ENCODE measurements around the gene GAGE12J. TPM values are rescaled to one million over a fixed set of nuclear protein-coding genes. Genes with fewer than 3 reads are reported as not detected.
"Not testable (repeated sequence)": the region's sequence is repeated elsewhere in the genome, so short reads cannot be mapped to it uniquely, and the experiment has no call there.

The GAGE12J gene, protein sequence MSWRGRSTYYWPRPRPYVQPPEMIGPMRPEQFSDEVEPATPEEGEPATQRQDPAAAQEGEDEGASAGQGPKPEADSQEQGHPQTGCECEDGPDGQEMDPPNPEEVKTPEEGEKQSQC
- not detected for total RNA-seq

DNA sequence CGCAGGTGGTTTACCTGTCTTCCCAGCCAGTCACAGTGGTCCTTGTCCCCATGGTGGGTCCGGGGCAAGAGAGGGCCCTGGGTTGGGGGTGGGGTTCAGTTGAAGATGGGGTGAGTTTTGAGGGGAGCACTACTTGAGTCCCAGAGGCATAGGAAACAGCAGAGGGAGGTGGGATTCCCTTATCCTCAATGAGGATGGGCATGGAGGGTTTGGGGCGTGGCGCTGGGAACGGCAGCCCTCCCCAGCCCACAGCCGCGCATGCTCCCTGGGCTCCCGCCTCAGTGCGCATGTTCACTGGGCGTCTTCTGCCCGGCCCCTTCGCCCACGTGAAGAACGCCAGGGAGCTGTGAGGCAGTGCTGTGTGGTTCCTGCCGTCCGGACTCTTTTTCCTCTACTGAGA lies at the start of gene GAGE12J:
GAGE12J (plus strand) TSS at position 301 of the 400 bp plus-strand sequence. CDS start 1,157 bp downstream, outside the sequence.
- H3K27ac ChIP-seq; intact Hi-C loops (cut with DNase I); H3K9me3 ChIP-seq; H3K27me3 ChIP-seq; H3K4me3 ChIP-seq; H3K4me1 ChIP-seq; DNase-seq (ENCODE audit: low spot score in 2 of 2); H3K36me3 ChIP-seq: not testable (repeated sequence)

DNA sequence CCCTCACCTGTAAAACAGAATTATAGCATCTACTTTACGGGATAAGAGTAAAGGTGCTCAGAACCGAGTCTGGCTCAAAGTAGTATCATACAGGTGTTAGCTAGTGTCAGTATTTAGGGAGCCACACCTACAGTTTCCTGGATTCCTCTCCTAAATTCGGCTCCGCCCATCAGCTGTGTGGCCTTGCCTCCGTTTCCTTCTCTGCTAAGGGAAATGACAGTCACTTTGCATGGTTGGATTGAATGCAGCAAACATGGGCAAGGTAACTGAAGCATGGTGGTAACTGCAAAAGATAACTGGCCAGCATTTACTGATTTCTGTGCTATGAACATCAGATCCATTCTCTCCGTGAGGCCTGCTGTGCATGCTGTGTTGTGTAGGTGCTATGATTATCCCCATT lies 49.4 kb upstream of the GAGE12J start:
- H3K36me3 ChIP-seq: no peaks in the 10 kb centered on the region
- H3K4me1 ChIP-seq: peaks cover 0 to 2% of the 10 kb centered on the region in 2 donors
- H3K27ac ChIP-seq: no peak overlapping the region
- no peaks in the 10 kb centered on the region for H3K27me3 ChIP-seq
- intact Hi-C loops (cut with DNase I): no loop called here
- H3K9me3 ChIP-seq: no peaks in the 10 kb centered on the region
- DNase-seq (ENCODE audit: low spot score in 2 of 2): no peak
- no peak overlapping the region for H3K4me3 ChIP-seq
- TF ChIP-seq, protein P1, sequence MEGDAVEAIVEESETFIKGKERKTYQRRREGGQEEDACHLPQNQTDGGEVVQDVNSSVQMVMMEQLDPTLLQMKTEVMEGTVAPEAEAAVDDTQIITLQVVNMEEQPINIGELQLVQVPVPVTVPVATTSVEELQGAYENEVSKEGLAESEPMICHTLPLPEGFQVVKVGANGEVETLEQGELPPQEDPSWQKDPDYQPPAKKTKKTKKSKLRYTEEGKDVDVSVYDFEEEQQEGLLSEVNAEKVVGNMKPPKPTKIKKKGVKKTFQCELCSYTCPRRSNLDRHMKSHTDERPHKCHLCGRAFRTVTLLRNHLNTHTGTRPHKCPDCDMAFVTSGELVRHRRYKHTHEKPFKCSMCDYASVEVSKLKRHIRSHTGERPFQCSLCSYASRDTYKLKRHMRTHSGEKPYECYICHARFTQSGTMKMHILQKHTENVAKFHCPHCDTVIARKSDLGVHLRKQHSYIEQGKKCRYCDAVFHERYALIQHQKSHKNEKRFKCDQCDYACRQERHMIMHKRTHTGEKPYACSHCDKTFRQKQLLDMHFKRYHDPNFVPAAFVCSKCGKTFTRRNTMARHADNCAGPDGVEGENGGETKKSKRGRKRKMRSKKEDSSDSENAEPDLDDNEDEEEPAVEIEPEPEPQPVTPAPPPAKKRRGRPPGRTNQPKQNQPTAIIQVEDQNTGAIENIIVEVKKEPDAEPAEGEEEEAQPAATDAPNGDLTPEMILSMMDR (IDR thresholded peaks at IDR 0.05): no peak

DNA sequence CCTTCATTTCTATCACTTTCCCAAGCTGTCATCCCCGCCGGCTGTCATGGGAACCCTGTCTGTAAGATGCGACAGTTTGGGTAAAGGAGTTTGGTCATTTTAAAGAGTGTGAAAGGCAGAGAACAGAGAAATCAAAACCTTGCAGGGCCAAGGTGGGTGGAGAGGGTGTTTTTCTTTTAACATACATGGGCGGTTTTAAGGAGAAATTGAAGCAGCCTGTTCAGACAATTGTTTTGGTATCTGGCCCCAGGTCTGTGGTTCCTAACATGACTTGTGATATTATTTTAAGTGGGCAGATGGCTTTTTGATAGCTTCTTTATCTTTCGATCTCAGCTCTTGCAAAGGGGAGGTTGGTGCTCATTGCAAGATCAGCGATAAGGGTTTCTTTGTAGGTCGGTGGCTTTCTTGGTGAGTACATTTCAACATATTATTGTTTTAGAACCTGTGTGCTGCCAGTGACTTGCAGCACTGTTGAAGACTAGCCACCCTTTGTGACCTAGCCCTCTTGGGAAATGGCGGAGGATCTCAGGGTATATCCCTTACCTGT lies 48.6 kb upstream of the GAGE12J start:
- intact Hi-C loops (cut with DNase I): no loop called here
- Histone ChIP-seq H3K36me3 (no peaks in the 10 kb centered on the region), H3K9me3 (no peaks in the 10 kb centered on the region), H3K27ac (no peak overlapping the region), H3K4me1 (peaks cover 0 to 2% of the 10 kb centered on the region in 2 donors), H3K4me3 (no peak overlapping the region), H3K27me3 (no peaks in the 10 kb centered on the region)
- TF ChIP-seq, protein P1 (IDR thresholded peaks at IDR 0.05): no peak
- DNase-seq (ENCODE audit: low spot score in 2 of 2): no peak

DNA sequence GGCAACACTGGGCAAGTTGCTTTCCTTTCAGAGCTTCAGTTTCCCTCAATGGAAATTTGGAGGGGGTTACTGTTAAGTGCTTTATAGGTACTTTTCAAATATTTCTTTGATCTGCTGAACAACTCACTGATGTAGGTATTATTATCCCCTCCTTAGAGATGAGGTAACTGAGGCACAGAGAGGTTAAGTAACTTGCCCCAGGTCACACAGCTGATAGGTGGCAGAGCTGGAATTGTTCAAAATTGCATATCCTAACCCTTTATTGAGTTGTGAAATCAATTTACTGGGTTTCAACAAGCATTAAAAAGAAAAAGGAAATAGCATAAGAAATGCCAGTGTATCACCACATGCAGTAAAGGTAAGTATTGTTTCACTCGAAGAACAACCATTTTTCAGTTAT lies 45.6 kb upstream of the GAGE12J start:
- Histone ChIP-seq H3K27ac (peak overlapping the region in 1 of 2 donors; percentile 0), H3K9me3 (no peaks in the 10 kb centered on the region), H3K4me3 (no peak overlapping the region), H3K4me1 (peaks cover 0 to 2% of the 10 kb centered on the region in 2 donors), H3K36me3 (no peaks in the 10 kb centered on the region), H3K27me3 (no peaks in the 10 kb centered on the region)
- intact Hi-C loops (cut with DNase I): no loop called here
- TF ChIP-seq, protein P1 (IDR thresholded peaks at IDR 0.05): no peak
- DNase-seq (ENCODE audit: low spot score in 2 of 2): no peak

DNA sequence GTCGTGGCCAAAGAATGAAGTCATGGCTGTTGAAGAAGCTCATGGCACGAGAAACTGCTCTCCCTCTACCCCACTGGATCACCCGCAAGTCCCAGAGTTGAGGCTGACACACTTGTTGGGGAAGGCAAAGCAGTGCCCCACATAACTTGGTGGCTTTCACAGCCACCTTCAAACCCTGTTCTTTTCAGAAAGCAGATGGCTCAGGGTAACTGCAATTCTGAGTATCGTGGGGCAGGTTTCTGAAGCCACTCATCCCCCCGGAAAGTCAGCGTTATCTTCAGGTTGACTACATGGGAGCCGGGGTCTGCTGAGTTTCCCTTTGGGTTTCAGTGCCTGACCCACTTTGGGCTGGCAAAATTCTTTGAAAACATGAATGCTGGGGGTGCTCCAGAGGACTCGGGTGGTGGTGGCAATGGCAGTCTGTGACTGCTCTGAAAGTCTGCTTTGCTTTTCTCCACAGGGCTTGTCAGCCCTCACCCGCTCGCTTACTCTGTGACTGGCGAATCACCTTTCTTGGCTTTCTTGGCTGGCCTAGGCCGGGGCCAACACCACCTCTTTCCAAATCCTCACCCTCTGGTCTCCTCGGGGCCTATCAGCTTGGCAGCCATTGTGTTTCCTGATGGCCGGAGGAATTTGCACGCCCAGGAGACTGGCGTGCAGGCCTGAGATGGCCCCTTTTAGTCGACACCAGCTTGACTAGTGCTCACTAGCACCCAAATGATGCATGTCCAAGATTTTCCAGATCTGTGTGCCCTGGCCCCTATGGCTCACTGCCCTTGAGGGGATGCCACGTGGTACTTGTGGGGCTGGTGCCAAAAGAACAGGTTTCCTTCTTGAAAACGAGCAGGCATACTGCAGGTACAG lies 44.9 kb upstream of the GAGE12J start:
- no peak for DNase-seq (ENCODE audit: low spot score in 2 of 2)
- TF ChIP-seq, protein P1 (IDR thresholded peaks at IDR 0.05): no peak
- H3K4me1 ChIP-seq: peaks cover 0 to 2% of the 10 kb centered on the region in 2 donors
- H3K27me3 ChIP-seq: no peaks in the 10 kb centered on the region
- no peaks in the 10 kb centered on the region for H3K36me3 ChIP-seq
- H3K4me3 ChIP-seq: no peak overlapping the region
- no peaks in the 10 kb centered on the region for H3K9me3 ChIP-seq
- intact Hi-C loops (cut with DNase I): no loop called here
- H3K27ac ChIP-seq: peak overlapping the region; percentile 0 to 24

DNA sequence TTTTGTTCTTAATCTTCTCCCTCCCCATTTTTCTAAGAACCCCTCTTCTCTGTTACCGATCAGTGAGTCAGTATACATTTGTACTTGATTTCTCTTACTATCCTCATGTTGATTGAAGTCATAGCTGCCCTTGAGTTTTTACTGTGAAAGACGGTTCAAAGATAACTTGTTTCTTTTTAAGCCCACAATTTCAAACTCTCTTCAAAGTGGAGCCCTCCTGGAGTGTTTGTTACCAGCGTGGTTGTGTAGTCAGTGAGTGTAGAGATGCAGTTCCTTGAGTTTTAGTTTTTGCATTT lies 44.4 kb upstream of the GAGE12J start:
- no peak overlapping the region for H3K27ac ChIP-seq
- TF ChIP-seq, protein P1 (IDR thresholded peaks at IDR 0.05): no peak
- no peak overlapping the region for H3K4me3 ChIP-seq
- no peak for DNase-seq (ENCODE audit: low spot score in 2 of 2)
- H3K36me3 ChIP-seq: no peaks in the 10 kb centered on the region
- intact Hi-C loops (cut with DNase I): no loop called here
- no peaks in the 10 kb centered on the region for H3K27me3 ChIP-seq
- H3K4me1 ChIP-seq: no peaks in the 10 kb centered on the region
- H3K9me3 ChIP-seq: no peaks in the 10 kb centered on the region
